Measurements from ENCODE around the gene STX7.

Gene STX7

GRCh38 chr6:132478266-132478665 lies 34.6 kb downstream of the STX7 start:
- no peak for DNase-seq (ENCODE audit: low read depth in 2 of 3, low spot score in 1 of 3)

DNA sequence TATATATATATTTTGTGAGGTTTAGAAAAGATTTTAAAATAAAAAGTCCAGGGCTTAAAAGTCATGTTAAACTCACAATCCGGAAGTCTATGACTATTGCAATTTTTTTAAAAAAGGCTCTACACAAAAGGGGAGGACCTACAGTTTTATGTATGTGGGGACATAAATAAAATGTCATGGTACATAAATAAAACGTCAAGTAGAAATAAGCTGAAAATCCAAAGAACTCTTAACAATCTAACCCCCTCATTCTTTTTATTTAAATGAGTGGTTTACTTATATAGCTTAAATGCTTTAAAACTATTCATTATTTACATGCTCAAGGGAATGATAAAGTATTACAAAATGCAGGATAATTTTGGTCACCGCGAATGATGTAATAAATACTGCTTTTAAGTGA lies 36.2 kb downstream of the STX7 start:
- no peak for DNase-seq (ENCODE audit: low read depth in 2 of 3, low spot score in 1 of 3)

GRCh38 chr6:132475925-132476324 lies 37.0 kb downstream of the STX7 start:
- DNase-seq (ENCODE audit: low read depth in 2 of 3, low spot score in 1 of 3) = no peak

- no peak for DNase-seq (ENCODE audit: low read depth in 2 of 3, low spot score in 1 of 3)
Observed at GRCh38 chr6:132471787-132472186, 41.1 kb downstream of the STX7 start.

DNA sequence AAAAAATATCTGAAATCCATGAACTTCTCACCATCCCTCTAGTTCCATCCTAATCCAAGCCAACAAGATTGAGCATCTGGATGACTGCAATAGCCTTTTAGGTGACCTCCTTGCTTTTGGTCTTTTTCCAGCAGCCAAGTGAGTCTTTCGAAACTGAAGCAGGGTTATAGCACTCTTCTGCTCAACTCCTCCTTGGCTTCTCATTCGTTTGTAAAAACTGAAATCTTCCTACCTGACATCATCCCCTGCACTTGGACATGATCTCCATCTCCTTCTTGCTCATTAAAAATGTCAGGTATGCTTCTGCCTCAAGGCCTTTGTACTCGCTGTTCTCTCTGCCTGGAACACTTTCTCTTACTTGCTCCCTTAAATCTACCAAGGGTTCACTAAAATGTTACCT lies 46.0 kb downstream of the STX7 start:
- DNase-seq (ENCODE audit: low read depth in 2 of 3, low spot score in 1 of 3) = no peak

GRCh38 chr6:132465530-132466485 lies 47.1 kb downstream of the STX7 start:
- DNase-seq (ENCODE audit: low read depth in 2 of 3, low spot score in 1 of 3) = no peak

DNA sequence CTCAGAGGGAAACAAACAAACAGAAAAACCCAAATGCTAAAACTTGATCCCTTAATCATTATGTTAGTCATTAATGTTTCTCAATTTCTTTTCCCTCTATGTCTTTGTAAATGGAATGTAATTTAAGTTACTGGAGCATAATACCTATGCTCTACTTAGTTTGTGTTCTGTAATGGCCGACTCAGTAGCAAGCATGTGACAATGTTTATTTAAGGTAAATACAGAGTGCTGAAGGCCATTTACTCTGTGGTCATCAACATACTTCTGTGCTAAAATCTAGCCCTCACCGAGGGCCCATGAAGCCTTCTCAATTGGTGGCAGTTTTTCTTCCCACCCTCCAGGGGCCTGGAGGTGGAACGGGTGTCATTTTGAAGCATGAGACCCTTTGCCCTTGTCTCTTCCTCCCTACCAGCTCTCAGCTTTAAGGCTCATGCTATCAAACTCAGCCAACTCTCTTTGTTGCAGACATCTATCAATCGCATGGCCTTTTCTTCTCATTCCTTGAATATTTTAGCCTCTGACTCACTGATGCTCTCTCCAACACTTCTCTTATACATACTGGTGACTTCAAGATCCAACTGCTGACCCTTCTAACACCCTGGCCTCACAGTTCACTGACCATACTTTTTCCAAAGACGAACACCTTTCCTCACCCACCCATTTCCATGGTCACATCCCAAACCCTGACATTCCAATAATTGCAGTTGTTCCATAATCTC lies 48.2 kb downstream of the STX7 start:
- no peak for DNase-seq (ENCODE audit: low read depth in 2 of 3, low spot score in 1 of 3)

DNA sequence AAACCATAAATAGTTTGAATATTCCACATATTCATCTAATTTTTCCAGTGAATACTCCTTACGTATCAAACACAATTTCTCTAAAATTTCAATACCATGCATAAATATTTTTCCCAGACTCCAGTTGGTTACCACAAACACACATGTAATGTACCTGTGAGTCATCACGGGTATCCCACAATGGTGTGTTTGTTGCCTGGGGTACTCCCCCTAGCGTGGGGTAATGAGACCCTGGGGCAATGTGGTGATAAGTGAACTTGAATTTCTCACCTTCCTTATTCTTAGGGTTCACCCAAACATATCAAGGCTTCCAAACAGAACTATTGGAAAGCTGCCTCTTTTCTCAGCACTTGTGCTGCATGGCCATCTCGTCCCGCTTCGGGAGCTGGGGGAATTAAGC lies 51.0 kb downstream of the STX7 start:
- DNase-seq (ENCODE audit: low read depth in 2 of 3, low spot score in 1 of 3) = no peak

- no peak for DNase-seq (ENCODE audit: low read depth in 2 of 3, low spot score in 1 of 3)
Observed at GRCh38 chr6:132459605-132459952, 53.3 kb downstream of the STX7 start.

DNA sequence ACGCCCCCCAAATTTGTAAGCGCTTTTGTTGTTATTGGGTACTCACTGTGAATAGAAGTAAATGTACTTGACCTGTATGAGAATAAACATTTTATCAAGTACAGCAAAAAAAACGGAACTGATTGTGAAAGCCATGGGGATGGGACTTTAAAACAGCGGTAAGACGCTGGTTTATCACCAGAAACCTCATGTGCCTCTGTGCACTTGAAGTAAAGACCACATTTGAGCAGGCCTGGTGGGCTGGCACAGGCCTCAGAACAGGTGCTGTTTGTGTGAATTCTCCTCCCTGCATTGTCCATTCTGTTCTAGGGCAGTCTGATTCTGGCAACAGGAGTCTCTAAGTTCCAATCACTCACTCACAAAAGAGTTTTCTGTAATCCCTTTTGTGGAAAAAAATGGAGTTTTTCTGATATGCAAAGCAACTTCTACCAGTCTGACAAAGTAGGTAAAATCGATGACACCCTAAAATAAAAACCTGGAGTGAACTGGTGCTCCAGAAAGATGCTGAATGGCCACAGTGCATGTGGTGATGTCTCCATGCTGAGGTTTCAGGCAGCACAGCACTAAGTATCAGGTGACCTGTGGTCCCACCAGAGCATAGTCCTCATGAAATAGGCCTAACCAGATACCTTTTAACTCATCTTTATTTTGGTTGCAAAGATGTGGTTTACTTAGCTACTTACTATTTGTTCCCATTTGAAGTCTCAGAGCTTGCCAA lies 53.9 kb downstream of the STX7 start:
- no peak for DNase-seq (ENCODE audit: low read depth in 2 of 3, low spot score in 1 of 3)

DNA sequence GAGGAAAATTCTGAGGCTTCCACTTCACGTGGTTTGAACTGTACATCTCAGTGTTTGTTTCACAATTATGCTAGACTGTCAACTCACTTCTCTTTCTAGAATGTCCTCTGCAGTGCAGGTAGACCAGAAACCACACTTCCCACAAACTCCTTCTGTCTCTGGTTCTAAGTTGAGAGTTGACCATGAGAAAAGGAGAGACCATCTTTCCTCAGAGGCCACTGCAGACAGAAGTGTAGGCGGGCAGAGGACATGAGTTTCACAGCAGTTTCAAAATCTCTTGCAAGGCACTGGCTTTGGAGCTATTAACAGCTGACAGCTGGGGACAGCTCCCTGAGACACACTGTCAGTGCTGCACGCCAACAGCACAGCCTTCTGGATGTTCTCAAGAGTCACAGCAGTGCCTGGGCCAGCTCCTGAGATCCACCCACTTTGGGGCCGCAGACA lies 56.2 kb downstream of the STX7 start:
- DNase-seq (ENCODE audit: low read depth in 2 of 3, low spot score in 1 of 3) = no peak

DNA sequence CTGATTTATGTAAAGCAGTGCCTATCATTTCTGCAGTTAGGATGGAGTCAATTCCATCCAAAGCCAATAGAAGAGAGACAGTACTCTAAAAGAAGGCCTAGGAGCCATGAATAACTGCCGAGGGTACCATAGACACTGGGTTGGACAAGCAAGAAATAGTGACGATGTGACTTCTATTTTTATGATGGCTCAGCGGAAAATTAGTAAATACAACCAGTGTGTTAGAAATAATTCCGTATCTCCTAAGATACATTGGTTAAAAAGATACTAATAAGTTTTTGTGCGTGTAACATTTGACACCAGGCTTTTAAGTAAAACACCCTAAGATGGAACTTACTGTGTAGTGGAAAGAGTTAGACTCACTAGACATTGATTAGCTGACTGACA lies 66.1 kb downstream of the STX7 start:
- DNase-seq (ENCODE audit: low read depth in 2 of 3, low spot score in 1 of 3) = no peak

- no peak for DNase-seq (ENCODE audit: low read depth in 2 of 3, low spot score in 1 of 3)
Observed at GRCh38 chr6:132446141-132446854, 66.6 kb downstream of the STX7 start.

- no peak for DNase-seq (ENCODE audit: low read depth in 2 of 3, low spot score in 1 of 3)
Observed at GRCh38 chr6:132445201-132445951, 67.5 kb downstream of the STX7 start.

DNA sequence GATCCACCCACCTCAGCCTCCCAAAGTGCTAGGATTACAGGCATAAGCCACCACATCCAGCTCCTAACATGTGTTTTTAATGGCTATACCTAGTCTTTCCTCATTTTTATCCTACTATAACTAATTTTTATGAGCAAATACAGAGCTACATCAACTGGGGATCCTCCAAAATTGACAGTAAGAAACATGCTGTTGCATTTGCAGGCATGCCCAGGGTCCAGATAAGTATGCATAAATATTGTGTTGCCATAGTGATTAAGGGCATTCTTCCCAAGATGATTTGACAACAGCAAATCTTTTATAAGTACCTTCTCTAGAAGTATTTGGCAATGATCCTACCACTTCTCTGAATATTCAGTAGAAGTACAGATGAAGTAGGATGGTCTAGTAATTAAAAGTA lies 69.7 kb downstream of the STX7 start:
- no peak for DNase-seq (ENCODE audit: low read depth in 2 of 3, low spot score in 1 of 3)

- DNase-seq (ENCODE audit: low read depth in 2 of 3, low spot score in 1 of 3) = no peak
Observed at GRCh38 chr6:132430110-132430509, 82.8 kb downstream of the STX7 start.

DNA sequence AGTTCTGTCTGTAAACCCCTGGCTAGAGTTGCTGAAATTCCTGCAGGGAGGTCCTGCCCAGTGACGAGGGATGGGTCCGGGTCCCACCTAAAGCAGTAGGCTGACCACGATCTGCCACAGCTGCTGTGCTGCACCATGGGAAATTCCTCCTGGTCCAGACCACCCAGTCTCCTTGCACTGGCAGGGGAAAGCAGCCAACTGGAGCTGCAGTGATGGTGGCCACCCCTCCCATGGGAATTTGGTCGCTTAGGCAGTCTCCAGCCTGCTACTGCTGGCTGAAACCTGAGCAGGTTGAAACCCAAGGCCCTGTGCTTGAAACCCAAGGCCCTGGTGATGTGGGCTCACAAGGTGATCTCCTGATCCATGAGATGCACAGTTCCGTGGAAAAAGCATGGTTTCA lies 87.7 kb downstream of the STX7 start:
- no peak for DNase-seq (ENCODE audit: low read depth in 2 of 3, low spot score in 1 of 3)

- DNase-seq (ENCODE audit: low read depth in 2 of 3, low spot score in 1 of 3) = no peak
Observed at GRCh38 chr6:132423839-132424238, 89.1 kb downstream of the STX7 start.

DNA sequence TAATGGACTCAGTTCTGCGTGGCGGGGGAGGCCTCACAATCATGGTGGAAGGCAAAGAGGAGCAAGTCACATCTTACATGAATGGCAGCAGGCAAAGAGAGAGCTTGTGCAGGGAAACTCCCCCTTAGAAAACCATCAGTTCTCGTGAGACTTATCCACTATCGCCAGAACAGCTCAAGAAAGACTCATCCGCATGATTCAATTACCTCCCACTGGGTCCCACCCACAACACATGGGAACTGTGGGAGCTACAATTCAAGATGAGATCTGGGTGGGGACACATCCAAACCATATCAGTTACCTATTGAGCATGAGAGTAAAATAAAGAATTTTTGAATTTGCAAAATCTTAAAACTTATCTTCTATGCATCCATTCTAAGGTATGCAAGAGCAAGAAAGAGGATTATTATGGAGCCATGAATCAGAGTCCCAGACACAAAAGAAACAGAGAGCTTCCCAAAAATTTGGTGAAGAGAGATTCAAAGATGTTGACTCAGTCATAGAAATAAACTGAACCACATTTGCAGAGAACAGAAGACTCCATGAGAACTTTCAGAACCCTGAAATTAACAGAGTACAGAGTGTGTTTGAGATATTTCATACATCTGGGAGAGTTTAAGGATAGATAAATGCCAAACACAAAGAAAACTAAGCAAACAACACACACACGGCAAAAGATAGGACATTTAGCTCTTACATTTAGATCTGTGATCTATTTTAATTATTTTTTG lies 94.5 kb downstream of the STX7 start:
- no peak for DNase-seq (ENCODE audit: low read depth in 2 of 3, low spot score in 1 of 3)

DNA sequence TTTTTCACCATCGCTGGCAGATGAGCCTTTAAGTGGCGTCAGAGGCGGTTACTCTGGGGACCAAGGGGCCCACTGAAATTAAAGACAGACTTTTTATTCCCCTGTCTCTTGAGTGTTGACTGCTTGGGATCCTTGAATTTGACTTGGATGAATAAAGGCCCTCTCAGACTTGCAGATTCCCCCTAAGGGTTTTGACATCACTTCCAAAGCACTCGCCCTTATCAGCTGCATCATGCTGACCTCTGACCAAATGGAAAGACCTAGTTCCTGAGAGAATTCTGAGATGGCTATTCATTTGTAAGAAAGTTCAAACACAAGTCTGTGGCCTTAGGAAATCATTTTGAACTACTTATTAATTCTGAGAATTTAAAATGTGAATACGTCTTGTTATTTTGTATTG lies 98.2 kb downstream of the STX7 start:
- no peak for DNase-seq (ENCODE audit: low read depth in 2 of 3, low spot score in 1 of 3)
